Panc1 (cell line): Measurements from ENCODE around the gene MORN1. TPM values are rescaled to one million over a fixed set of nuclear protein-coding genes. Genes with fewer than 3 reads are reported as not detected.

Experiments
- ATAC-seq: fragments of 200-7000 bp; cut with Tn5 transposase; 2 replicates; pipeline ENCODE4 v1.9.1; 2020; ENCODE audit warnings: mild to moderate bottlenecking, moderate library complexity
- BruUV-seq: library from RNA; stranded (reverse); fragments of 400-500 nt; replicated peaks from 2 replicates; lab custom pipeline; 2021; lab: Mats Ljungman, UMichigan
- CTCF ChIA-PET: fragments of 300-600 bp; sonication (Branson Sonifier 250); formaldehyde crosslinking; loops from one replicate; lab custom pipeline; 2022; ENCODE audit warnings: antibody characterized with exemption; lab: Charles Lee
- POLR2A ChIA-PET: fragments of 300-600 bp; sonication (Branson Sonifier 250); formaldehyde crosslinking; loops from one replicate; lab custom pipeline; 2022; ENCODE audit warnings: antibody characterized with exemption; lab: Charles Lee
- DNase-seq: peaks from one replicate; pipeline ENCODE4 v3.0.0-alpha.2; 2010; ENCODE audit warnings: low read depth, low spot score
- H3K27ac ChIP-seq: 2 replicates; pipeline ENCODE4 v1.5.1; 2011; ENCODE audit warnings: mild to moderate bottlenecking, low read length, inconsistent platforms
- H3K27me3 ChIP-seq: fragments of 200-500 bp; sonication (Bioruptor generic); 2 replicates; pipeline ENCODE4 v1.6.0; 2014; ENCODE audit warnings: low read length, inconsistent platforms; ENCODE audit not compliant: control insufficient read depth, insufficient read depth
- H3K36me3 ChIP-seq: fragments of 200-500 bp; sonication (Bioruptor generic); 2 replicates; pipeline ENCODE4 v1.5.1; 2014; ENCODE audit warnings: inconsistent platforms, mild to moderate bottlenecking, low read length, moderate library complexity; ENCODE audit not compliant: control insufficient read depth, insufficient read depth
- H3K4me1 ChIP-seq: 2 replicates; pipeline ENCODE4 v1.5.1; 2011; ENCODE audit warnings: inconsistent platforms, mild to moderate bottlenecking, low read length, moderate library complexity; ENCODE audit not compliant: control insufficient read depth, insufficient read depth
- H3K4me3 ChIP-seq, 2 experiments: 2 replicates each; pipeline ENCODE4 v1.5.1; 2011 to 2012; ENCODE audit warnings: low read depth in 2 of 2, low read length in 2 of 2, mild to moderate bottlenecking in 2 of 2, inconsistent platforms in 1 of 2, moderate library complexity in 1 of 2
- H3K9me3 ChIP-seq: fragments of 200-500 bp; sonication (Bioruptor generic); 2 replicates; pipeline ENCODE4 v1.5.1; 2014; ENCODE audit warnings: low read depth, mild to moderate bottlenecking, inconsistent platforms, low read length, moderate library complexity; ENCODE audit not compliant: control insufficient read depth, insufficient read depth
- CTCF ChIP-seq: fragments of 450-650 bp; IDR thresholded peaks from 2 replicates; pipeline ENCODE4 v1.5.1; 2017; ENCODE audit warnings: mild to moderate bottlenecking
- POLR2AphosphoS5 ChIP-seq: IDR thresholded peaks from 2 replicates; pipeline ENCODE4 v1.6.1; 2012; ENCODE audit warnings: mild to moderate bottlenecking, low read depth, low read length, moderate library complexity
- REST ChIP-seq, 2 experiments: IDR thresholded peaks; 2 replicates each; pipeline ENCODE4 v1.6.1; 2011 to 2012; ENCODE audit warnings: low read depth in 2 of 2, control low read depth in 1 of 2, low read length in 1 of 2, mild to moderate bottlenecking in 1 of 2, moderate library complexity in 1 of 2; ENCODE audit not compliant: insufficient read depth in 1 of 2
- SIN3A ChIP-seq: IDR thresholded peaks from 2 replicates; pipeline ENCODE4 v1.6.1; 2012; ENCODE audit warnings: low read depth, mild to moderate bottlenecking, low read length, moderate library complexity, borderline replicate concordance; ENCODE audit not compliant: insufficient read depth
- TCF7L2 ChIP-seq: IDR thresholded peaks from 2 replicates; pipeline ENCODE4 v1.6.1; 2011; ENCODE audit warnings: mild to moderate bottlenecking, low read depth, low read length, inconsistent platforms
- in situ Hi-C: cut with HindIII; loops from 2 replicates; pipeline ENCODE4 v1.10.0; 2016; ENCODE audit warnings: low sequenced_read_pairs, low pct_unique_long_range_greater_than_20kb
- intact Hi-C: fragments of 100-400 bp; cut with micrococcal nuclease; formaldehyde crosslinking; loops from one replicate; pipeline ENCODE4 v1.10.0; 2022; ENCODE audit not compliant: unreplicated experiment
- total RNA-seq: library from RNA; stranded (reverse); gene quantifications from one replicate; pipeline ENCODE4 v1.2.1, GENCODE V29; 2021; ENCODE audit not compliant: unreplicated experiment

Gene MORN1
- total RNA-seq, 1 experiment from 2014 or later: 21.3 TPM

GRCh38 chr1:2419416-2419815, 28.1 kb upstream of the MORN1 start:
- ATAC-seq (no peak), DNase-seq (no peak)
- in situ Hi-C loops (no loop called here), intact Hi-C loops (loop anchor here (10.0 kb wide), 1 partner anchor 55 kb away; the partner anchor contains the start of gene PLCH2)
- Histone ChIP-seq H3K4me1 (peaks cover 21% of the 10 kb centered on the region), H3K9me3 (no peaks in the 10 kb centered on the region; the same call in 1 of the 2 replicates), H3K27ac (no peak overlapping the region), H3K4me3 (no peak overlapping the region), H3K36me3 (no peaks in the 10 kb centered on the region), H3K27me3 (no peaks in the 10 kb centered on the region)
- ChIA-PET POLR2A (no interaction called here), CTCF (interaction anchor here (1.5 kb wide), 1 partner anchor 10 kb away, joined by 4 read pairs; no protein-coding TSS in a partner anchor)
- no TSS peak for BruUV-seq
- TF ChIP-seq TCF7L2: no peak
- TF ChIP-seq CTCF: no peak
- TF ChIP-seq SIN3A: no peak
- no peak for TF ChIP-seq REST (IDR thresholded peaks at IDR 0.05; ENCODE audit: insufficient read depth in 1 of 2, low read depth in 2 of 2, low read length in 1 of 2)
- TF ChIP-seq POLR2AphosphoS5: no peak

- intact Hi-C loops: loop anchor here (10.0 kb wide), 1 partner anchor 56 kb away; the partner anchor contains the start of gene PLCH2
- CTCF ChIA-PET: interaction anchor here (1.5 kb wide), 1 partner anchor 11 kb away, joined by 4 read pairs; no protein-coding TSS in a partner anchor
- POLR2A ChIA-PET: no interaction called here
- Histone ChIP-seq H3K4me1 (peaks cover 26% of the 10 kb centered on the region), H3K9me3 (no peaks in the 10 kb centered on the region; the same call in 1 of the 2 replicates), H3K4me3 (no peak overlapping the region), H3K27ac (no peak overlapping the region), H3K36me3 (no peaks in the 10 kb centered on the region), H3K27me3 (no peaks in the 10 kb centered on the region)
- in situ Hi-C loops: no loop called here
- no TSS peak for BruUV-seq
- TF ChIP-seq POLR2AphosphoS5 (no peak), CTCF (no peak), TCF7L2 (no peak), REST (IDR thresholded peaks at IDR 0.05; ENCODE audit: insufficient read depth in 1 of 2, low read depth in 2 of 2, low read length in 1 of 2) (no peak), SIN3A (no peak)
- ATAC-seq (no peak), DNase-seq (no peak)
These were observed 27.5 kb upstream of the MORN1 start for GRCh38 chr1:2418791-2419320.
